ENCODE measurements around the gene HNRNPA2B1. TPM values are rescaled to one million over a fixed set of nuclear protein-coding genes. Genes with fewer than 3 reads are reported as not detected.

Gene HNRNPA2B1
- total and polyA plus RNA-seq, 2 of the 4 experiments (the other 2 are of a cell fraction) = 49.3 to 515 TPM

GRCh38 chr7:26224359-26224758, 23.8 kb upstream of the HNRNPA2B1 start:
- Histone ChIP-seq H3K4me3 (ENCODE audit: insufficient read depth, low read depth, low read length) (no peak overlapping the region), H3K27me3 (ENCODE audit: control insufficient read depth, insufficient read depth, low read length) (0 out of 2 replicates have a peak, but pooled peaks cover 2% of the 10 kb centered on the region), H2BK15ac (ENCODE audit: low read depth, low read length) (no peak overlapping the region), H4K8ac (ENCODE audit: low read depth in 2 of 2, low read length in 2 of 2) (no peak overlapping the region), H3K4me1 (ENCODE audit: control insufficient read depth, insufficient read depth, low read length) (no peaks in the 10 kb centered on the region), H3K4me2 (ENCODE audit: low read depth, low read length) (no peak overlapping the region), H3K9me1 (ENCODE audit: insufficient read depth, low read length) (no peaks in the 10 kb centered on the region), H3K27ac (ENCODE audit: insufficient read depth, low read length) (no peak overlapping the region), H2BK20ac (ENCODE audit: low read depth, low read length) (no peak overlapping the region), H2BK120ac (ENCODE audit: low read depth, low read length) (no peak overlapping the region), H2AK5ac (ENCODE audit: low read depth, low read length) (no peak overlapping the region), H3K79me1 (ENCODE audit: low read depth in 1 of 2, low read length in 2 of 2) (no peaks in the 10 kb centered on the region), H4K20me1 (ENCODE audit: insufficient read depth, low read length) (no peaks in the 10 kb centered on the region), H3K36me3 (ENCODE audit: control insufficient read depth, insufficient read depth, low read length) (no peaks in the 10 kb centered on the region), H3K18ac (ENCODE audit: low read depth, low read length) (no peak overlapping the region), H3K4ac (ENCODE audit: low read depth, low read length) (no peak overlapping the region), H4K91ac (ENCODE audit: insufficient read depth, low read depth, low read length) (no peak overlapping the region), H3K9ac (ENCODE audit: low read depth, low read length) (no peak overlapping the region), H4K5ac (ENCODE audit: low read depth, low read length) (no peak overlapping the region), H3K14ac (replicated peaks; ENCODE audit: low read depth, low read length) (no peak overlapping the region), H3K56ac (ENCODE audit: extremely low read depth, insufficient read depth, low read length) (no peak overlapping the region), H3K23ac (ENCODE audit: low read depth, low read length) (no peak overlapping the region), H3K9me3 (ENCODE audit: control insufficient read depth, insufficient read depth, low read length) (no peaks in the 10 kb centered on the region), H2AK9ac (replicated peaks; ENCODE audit: low read depth, low read length, poor library complexity) (no peak overlapping the region), H2BK5ac (ENCODE audit: low read depth, low read length, poor library complexity, severe bottlenecking) (no peak overlapping the region), H2AFZ (replicated peaks; ENCODE audit: low read length, poor library complexity) (no peak overlapping the region)
- ATAC-seq (ENCODE audit: low read depth) (no peak), DNase-seq (no peak)
- no TSS peak for BruUV-seq (replicated peaks)
- dilution Hi-C loops (cut with HindIII; ENCODE audit: low sequenced_read_pairs, unreplicated experiment) (no loop called here), in situ Hi-C loops (cut with MboI; ENCODE audit: low sequenced_read_pairs) (loop anchor here (25.0 kb wide), 2 partner anchors 438 to 638 kb away; partner anchors contain the start of gene SKAP2), intact Hi-C loops (cut with micrococcal nuclease) (no loop called here)
- TF ChIP-seq MXI1 (IDR thresholded peaks at IDR 0.05; ENCODE audit: borderline replicate concordance, low read depth, low read length) (no peak), MAFK (IDR thresholded peaks at IDR 0.05; ENCODE audit: low read depth, low read length) (no peak), RFX5 (IDR thresholded peaks at IDR 0.05; ENCODE audit: low read depth, low read length) (no peak), RAD21 (IDR thresholded peaks at IDR 0.05; ENCODE audit: low read length) (no peak), BHLHE40 (IDR thresholded peaks at IDR 0.05; ENCODE audit: low read depth, low read length) (no peak), FOS (IDR thresholded peaks at IDR 0.05; ENCODE audit: low read depth, low read length) (no peak), POLR2A (IDR thresholded peaks at IDR 0.05; ENCODE audit: low read depth, low read length) (no peak), SMC3 (IDR thresholded peaks at IDR 0.05; ENCODE audit: low read depth, low read length) (no peak), NFE2L2 (IDR thresholded peaks at IDR 0.05; ENCODE audit: low read depth, low read length) (no peak), RCOR1 (IDR thresholded peaks at IDR 0.05; ENCODE audit: insufficient replicate concordance, low read length) (no peak), CEBPB (IDR thresholded peaks at IDR 0.05; ENCODE audit: low read depth, low read length) (no peak), MAZ (IDR thresholded peaks at IDR 0.05; ENCODE audit: borderline replicate concordance, low read depth, low read length) (no peak), CTCF (conservative IDR thresholded peaks at IDR 0.05; ENCODE audit: low read depth, low read length) (no peak), CHD1 (IDR thresholded peaks at IDR 0.05; ENCODE audit: low read depth, low read length) (no peak)
- TF ChIP-seq, protein P1, sequence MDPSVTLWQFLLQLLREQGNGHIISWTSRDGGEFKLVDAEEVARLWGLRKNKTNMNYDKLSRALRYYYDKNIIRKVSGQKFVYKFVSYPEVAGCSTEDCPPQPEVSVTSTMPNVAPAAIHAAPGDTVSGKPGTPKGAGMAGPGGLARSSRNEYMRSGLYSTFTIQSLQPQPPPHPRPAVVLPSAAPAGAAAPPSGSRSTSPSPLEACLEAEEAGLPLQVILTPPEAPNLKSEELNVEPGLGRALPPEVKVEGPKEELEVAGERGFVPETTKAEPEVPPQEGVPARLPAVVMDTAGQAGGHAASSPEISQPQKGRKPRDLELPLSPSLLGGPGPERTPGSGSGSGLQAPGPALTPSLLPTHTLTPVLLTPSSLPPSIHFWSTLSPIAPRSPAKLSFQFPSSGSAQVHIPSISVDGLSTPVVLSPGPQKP (IDR thresholded peaks at IDR 0.05; ENCODE audit: borderline replicate concordance, low read depth, low read length) = no peak
- TF ChIP-seq, protein P2, sequence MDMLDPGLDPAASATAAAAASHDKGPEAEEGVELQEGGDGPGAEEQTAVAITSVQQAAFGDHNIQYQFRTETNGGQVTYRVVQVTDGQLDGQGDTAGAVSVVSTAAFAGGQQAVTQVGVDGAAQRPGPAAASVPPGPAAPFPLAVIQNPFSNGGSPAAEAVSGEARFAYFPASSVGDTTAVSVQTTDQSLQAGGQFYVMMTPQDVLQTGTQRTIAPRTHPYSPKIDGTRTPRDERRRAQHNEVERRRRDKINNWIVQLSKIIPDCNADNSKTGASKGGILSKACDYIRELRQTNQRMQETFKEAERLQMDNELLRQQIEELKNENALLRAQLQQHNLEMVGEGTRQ (IDR thresholded peaks at IDR 0.05; ENCODE audit: low read depth, low read length) = no peak
- ChIA-PET CTCF (no interaction called here), POLR2A (ENCODE audit: unreplicated experiment) (no interaction called here)
- 87% methylated on average over 3 of the region's 5 CpGs; no CpG with 5 or more reads in 1 of the 2 experiments for WGBS, 2 experiments (ENCODE audit: extremely low coverage in 2 of 2, insufficient read length in 1 of 2)

All from IMR-90 (cell line).